ENCODE data around the gene FRMD4B. TPM values are rescaled to one million over a fixed set of nuclear protein-coding genes. Genes with fewer than 3 reads are reported as not detected.

FRMD4B gene
- total RNA-seq, 1 donor from 2014 or later: 10.8 TPM

DNA sequence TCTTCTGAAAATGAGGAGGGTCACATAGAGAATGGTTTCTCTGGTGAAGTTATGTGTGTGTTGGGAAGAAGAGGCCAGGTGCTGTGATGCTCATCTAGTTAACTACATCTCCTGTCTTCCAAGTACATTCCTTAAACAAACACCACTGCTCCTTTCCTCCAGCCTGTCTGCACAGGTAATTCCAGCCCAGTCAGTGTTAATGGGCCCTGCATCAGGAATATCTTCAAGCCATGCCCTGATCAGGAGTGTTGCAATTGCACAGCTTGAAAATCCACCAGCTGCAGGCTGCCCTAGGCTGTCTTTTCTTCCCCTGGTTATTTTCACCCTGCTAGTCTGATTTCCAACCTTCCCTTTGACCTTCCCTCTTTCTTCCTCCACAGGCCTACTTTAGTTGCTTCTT, 221.6 kb downstream of the FRMD4B start:
- no peak for DNase-seq (ENCODE audit: low spot score)
- intact Hi-C loops (cut with DNase I): loop anchor here (5.0 to 10.0 kb wide), 3 partner anchors 263 to 631 kb away; no protein-coding TSS in a partner anchor

DNA sequence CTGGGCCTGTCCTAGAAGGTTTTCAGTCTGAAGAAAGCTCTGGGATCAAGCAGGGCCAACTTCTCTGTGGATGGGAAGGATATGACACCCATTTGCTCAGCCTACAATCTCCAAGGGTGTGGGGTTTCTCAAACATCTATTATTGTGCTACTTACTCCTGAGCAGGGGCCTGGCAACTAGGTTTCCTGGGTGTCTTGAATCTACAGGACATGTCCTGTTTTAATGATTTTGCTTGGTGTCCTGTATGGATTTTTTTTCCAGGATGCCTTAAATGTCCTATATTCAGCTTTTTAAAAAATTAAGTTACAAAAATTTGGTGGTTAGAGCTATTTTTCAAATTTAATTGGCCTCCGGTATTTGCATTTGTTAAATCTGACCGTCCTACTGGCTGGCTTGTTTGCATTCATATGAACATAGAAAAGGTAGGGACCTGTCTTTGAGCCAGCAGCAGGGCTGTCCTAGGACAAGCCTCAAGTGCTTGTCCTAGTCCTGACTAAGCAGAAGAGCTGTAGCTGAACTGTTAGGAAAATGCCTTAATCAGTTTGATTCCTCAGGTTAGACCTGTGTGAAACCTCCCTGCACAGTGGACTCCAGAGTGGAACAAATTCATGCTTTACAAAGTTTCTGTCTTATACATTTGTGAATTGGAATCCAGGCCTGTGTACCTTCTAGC, 223.4 kb downstream of the FRMD4B start:
- no peak for DNase-seq (ENCODE audit: low spot score)
- intact Hi-C loops (cut with DNase I): loop anchor here (5.0 to 10.0 kb wide), 3 partner anchors 265 to 632 kb away; no protein-coding TSS in a partner anchor

DNA sequence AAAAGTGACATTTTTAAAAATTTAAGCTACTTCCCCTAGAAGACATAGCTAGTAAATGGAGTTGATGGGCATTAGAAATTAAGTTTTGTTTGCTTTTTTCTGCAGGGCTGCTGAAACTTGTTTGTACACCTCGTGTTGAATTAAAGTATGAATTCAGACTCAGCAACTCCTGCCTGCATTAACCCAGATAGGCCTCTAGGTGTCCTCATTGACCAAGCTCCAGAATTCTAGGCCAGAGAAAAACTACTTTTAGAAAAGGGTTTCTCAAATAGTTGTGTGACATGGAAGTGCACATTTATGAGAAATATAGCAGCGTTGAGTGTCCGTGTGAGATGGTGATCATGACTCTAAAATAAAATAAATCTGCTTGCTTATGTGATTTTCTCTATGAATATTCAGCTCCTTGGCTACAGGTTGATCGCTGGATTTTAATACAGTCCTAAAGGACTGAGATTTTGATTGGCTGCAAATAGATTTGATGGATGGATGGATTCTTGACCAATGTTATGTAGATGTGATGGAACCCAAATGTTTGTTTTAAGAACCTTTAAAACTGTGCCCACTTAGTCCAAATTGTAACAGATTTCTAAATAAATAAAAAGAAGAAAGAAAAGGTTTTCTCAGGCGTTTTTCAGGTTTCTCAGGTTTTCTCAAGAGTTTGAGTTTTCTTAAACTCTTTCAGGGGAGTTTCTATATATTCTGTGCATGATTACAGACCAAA, 224.1 kb downstream of the FRMD4B start:
- intact Hi-C loops (cut with DNase I): loop anchor here (1.0 to 10.0 kb wide), 4 partner anchors 145 to 633 kb away; no protein-coding TSS in a partner anchor
- no peak for DNase-seq (ENCODE audit: low spot score)

DNA sequence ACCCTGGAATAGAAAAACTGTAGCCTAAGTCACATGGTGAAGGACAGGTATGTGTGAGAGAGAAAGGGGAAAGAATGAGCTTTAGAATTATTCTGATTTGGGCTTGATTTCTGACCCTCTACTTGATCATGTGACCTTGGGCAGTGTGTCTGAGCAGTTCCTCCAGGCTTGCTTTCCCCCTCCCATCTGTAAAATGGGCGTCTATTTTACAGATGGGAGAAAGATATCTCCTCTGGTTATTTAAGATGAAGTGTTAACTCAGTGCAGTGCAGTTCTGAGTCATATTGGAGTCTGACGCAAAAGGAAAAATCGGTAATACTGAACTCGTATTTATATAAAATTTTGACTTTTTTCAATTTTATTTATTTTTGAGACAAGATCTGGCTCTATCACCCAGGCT, 225.4 kb downstream of the FRMD4B start:
- DNase-seq (ENCODE audit: low spot score): no peak
- intact Hi-C loops (cut with DNase I): loop anchor here (5.0 to 10.0 kb wide), 3 partner anchors 267 to 634 kb away; no protein-coding TSS in a partner anchor

DNA sequence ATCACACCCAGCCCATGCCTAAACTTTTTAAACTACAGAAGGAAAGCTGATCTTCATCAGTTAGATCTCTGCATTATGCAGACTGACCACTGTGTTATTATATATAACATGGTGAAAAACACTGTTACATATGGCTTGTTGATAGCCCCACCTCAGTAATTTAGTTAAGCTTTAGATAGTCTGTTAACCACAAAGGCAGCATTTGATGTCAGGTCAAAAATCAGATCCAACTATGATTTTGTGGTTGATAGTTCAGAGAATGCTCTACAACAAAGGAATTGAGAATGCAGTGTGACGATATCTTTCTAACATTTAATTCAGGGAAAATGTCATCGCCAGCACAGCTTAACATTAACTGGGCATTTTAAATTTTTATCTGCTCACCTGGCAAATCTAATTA, 225.8 kb downstream of the FRMD4B start:
- intact Hi-C loops (cut with DNase I): loop anchor here (5.0 to 10.0 kb wide), 3 partner anchors 267 to 635 kb away; no protein-coding TSS in a partner anchor

DNA sequence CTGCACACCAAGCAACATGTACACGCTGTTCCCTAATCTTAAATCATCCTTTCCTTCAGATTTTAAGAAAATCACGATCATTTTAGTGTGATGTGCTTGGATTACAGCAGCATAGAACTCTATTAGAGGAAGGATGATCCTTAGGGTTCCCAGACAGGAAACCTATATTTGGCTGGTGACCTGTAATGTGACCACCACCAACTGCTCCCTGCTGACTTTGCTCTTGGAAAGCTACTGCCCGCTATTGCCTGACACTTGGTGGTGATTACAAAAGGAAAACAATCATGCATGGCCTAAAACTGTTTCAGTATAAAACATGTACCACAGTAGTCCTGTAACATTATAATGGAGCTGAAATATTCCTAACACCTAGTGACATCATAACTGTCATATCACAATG, 236.3 kb downstream of the FRMD4B start:
- DNase-seq (ENCODE audit: low spot score): no peak
- intact Hi-C loops (cut with DNase I): no loop called here

More for the DNA sequence above, 225.8 kb downstream of the FRMD4B start:
- DNase-seq (ENCODE audit: low spot score): no peak

DNA sequence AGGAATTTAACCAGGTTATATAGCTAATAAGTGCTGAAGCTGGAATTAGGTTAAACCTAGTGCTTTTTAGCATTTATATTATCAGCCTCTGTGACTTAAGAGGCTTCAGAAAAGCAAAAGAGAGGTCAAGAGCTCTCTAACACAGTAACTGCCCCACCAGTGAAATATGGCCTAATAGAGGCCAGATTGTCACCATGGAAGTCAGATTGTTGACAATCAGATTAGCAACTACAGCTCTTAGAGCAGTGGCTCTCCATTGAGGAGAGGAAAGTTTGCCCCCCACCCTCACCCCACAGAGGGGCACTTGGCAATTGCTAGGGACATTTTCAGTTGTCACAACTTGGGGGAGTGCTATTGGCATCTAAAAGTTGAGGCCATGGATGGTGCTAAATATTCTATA, 240.2 kb downstream of the FRMD4B start:
- no peak for DNase-seq (ENCODE audit: low spot score)
- intact Hi-C loops (cut with DNase I): no loop called here

DNA sequence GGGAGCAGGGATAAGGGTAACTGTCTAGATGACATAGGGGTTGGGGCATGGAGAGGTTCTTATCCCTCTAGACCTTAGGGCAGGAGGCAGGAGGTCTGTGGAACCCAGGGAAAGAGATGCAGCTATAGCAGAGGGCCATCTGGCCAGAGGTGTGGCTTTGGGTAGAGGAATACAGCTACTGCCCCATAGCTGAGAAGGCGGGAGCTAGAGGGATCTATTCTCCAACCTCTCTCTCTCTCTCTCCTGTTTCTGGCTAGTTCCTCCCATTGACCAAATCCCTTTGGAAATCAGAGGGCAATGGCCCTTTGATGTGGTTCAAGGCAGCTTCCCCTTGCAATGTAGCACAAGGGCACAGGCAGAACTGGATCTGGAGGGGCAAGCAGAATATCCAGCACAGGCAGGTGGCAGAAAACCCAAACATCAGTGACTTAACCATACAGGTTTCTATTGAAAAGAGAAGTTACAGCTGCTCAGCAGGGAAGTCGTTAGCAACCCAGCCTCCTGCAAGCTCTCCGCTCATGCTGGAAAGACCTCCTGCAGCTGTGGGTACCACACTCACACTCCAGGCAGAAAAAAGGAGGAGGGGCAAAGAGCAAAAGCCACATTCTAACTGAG, 241.2 kb downstream of the FRMD4B start:
- intact Hi-C loops (cut with DNase I): no loop called here
- DNase-seq (ENCODE audit: low spot score): no peak

DNA sequence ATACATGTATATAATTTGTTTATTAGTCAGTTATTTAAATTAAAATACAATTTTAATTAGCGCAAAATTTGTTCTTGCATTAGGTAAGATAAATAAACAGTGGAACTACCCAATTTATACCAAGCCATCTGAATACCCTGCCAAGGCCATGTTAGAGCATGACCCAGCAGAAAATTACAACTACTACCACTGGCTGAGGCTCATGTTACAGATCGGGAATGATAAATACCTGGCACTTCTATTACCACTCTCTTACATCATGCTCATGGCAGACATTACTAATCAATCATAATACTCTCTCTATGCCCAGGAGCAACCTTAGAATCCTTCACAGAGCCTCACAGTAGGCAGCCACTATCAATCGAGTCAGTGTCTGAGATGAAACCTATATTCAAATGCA, 242.3 kb downstream of the FRMD4B start:
- intact Hi-C loops (cut with DNase I): no loop called here
- no peak for DNase-seq (ENCODE audit: low spot score)

DNA sequence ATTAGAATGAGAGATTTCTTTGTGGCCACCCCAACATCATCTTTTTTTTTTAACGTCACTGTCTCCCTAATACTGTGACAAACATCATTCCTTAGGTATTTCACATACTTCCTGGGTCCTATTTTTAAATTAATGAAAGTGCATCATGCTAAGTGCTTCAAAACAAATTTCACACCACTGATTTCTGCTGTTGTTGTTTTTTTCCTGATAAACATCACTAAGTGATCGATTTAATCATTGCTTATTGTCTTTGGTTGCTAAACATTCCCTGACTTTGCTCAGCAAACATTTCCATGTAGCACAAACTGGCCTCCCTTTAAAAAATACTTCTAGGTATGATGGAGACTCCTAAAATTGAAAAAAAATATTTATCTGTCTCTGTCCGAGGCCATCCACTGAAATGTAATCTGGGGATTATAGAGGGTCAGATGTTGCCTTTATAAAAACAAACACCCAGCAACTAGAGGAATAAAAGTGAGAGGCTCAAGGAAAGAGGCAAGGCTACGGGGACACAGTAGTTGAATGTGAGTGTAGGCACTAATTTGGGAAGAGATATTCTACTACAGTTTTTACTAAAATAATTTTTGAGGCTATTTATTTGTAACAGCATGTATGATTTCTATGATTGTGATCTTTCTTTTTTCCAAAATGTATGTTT, 243.0 kb downstream of the FRMD4B start:
- no peak for DNase-seq (ENCODE audit: low spot score)
- intact Hi-C loops (cut with DNase I): no loop called here

DNA sequence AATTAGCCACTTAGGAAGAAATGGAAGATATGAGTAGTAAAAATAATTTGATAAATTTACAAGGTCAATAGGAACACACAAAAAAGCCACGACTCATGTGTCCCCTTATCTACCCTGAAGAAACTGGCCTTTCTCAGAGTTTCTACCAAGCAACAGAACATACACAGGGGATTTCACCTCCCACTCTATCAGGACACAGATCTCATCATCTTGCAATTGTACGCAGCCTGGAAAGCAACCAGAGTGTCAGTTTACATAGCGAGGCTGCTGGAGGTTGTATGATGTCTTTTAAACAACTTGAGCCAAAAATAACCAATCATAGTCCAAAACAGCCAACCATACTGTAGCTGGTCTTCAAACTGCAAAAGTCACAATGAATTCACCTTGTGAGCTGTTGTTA, 243.8 kb downstream of the FRMD4B start:
- no peak for DNase-seq (ENCODE audit: low spot score)
- intact Hi-C loops (cut with DNase I): no loop called here

DNA sequence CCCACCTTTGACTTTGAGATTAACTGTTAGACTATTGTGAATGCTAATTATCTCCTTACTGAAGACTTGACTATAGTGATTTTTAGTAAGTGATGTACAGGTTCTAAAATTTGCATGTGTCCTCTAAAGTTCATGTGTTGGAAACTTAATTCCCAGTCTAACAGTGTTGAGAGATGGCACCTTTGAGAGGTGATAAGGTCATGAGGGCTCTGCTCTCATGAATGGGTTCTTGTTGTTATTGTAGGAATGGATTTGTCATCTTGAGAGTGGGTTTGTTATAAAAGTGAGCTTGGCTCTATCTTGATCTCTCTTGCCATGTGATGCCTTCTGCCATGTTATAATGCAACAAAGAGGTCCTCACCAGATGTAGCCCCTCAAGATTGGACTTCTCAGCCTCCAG, 244.6 kb downstream of the FRMD4B start:
- DNase-seq (ENCODE audit: low spot score): no peak
- intact Hi-C loops (cut with DNase I): no loop called here

DNA sequence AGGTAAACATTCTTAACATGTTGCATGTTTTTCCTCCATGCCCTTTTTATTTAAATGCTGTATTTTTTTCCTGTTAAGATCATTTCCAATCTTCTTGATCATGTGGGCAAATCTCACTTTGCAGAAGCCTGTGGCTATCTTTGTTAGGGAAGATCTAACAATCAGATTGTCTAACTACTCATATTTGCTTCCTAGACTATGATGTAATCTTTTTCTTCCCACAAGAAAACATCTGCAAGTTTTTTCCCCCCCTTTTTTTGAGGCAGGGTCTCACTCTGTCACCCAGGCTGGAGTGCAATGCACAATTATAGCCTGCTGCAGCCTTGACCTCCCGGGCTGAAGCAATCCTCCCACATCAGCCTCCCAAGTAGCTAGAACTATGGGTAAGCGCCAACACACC, 248.5 kb downstream of the FRMD4B start:
- intact Hi-C loops (cut with DNase I): no loop called here

DNA sequence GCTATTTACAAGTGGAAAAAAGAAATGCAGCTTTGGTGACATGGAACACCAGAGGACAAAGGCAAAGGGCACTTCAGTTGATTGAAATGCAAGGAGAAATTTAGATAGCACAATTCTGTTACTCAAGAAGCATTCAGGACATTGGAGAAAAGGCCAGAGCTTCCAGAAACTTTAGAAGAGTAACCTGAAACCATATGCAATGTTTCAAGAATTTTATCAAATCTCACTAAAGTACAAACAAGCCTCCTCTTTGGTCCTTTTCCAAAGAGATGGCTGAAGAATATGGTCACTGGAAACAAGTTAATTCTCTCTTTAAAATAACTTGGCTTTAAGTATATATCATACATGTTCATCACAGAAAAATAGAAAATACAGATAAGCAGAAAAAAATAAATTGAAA, 248.9 kb downstream of the FRMD4B start:
- no peak for DNase-seq (ENCODE audit: low spot score)
- intact Hi-C loops (cut with DNase I): no loop called here

More for the DNA sequence above, 248.5 kb downstream of the FRMD4B start:
- no peak for DNase-seq (ENCODE audit: low spot score)

DNA sequence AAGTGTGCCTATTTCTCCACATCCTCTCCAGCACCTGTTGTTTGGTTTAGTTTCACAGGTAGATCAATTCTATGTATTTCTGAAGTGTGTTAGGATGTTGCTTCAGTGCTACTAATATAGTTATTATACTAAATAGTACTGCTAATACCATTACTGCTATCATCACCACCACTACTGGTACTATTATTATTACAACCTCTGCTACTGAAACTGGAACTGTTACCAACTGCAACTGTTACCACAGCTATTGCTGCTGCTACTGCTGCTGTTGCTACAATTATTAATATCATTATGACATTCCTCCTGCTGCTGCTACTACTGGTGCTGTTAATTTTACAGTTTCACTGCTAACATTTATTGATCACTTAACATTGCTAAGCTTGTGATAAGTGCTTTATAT, 255.2 kb downstream of the FRMD4B start:
- no peak for DNase-seq (ENCODE audit: low spot score)
- intact Hi-C loops (cut with DNase I): no loop called here

DNA sequence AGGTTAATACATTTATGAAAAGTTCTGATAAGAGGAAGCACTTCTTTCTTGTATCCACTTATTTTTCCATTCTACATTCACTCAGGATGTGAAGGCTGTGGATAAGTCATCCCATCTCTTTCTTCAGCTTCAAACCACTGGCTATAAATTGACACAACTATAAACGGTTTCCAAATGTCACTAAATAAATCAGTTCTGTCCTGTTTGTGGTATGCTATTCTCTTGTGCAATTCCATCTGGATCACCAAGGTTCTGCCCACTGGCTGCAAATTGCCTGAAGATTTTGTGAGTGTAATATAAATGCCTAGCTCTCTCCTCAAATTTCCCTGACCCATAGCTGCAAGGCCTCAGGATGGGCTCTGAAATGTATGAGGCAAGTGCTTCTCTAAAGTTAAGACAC, 256.4 kb downstream of the FRMD4B start:
- intact Hi-C loops (cut with DNase I): no loop called here
- no peak for DNase-seq (ENCODE audit: low spot score)

DNA sequence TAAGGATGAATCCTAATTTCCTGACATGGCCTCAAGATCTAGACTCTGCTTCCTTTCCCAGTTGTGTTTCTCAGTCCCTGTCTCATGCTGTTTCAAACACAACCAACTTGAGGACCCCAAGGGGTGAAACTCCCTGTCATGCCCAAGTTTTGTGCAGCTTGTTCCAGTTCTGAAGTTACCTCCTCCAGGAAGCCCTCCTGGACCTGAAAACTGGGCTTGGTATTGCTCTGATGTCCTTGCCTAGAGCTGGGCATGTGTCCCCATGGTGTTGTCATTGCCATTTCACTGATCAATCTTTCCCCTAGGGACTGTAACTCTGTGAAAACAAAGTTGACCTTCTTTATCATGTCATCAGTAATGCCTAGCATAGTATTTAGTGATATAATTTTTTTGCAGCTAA, 257.4 kb downstream of the FRMD4B start:
- intact Hi-C loops (cut with DNase I): no loop called here
- no peak for DNase-seq (ENCODE audit: low spot score)

DNA sequence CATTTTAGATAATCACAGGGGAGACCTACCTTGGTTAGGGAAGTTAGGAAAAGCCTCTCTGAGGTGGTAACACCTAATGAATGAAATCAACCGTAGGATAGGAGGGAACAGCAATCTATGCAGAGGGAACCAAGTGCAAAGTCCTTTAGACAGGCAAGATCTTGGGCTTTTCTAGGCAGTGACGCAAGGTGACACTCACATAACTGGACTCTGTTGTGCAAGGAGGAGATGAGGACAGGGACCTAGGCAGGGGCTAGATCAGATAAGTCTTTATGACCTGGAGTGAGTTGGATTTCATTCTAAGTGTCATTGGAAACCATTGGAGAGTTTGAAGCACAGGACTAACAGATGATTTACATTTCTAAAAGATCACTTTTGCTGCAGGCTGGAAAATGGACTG, 258.9 kb downstream of the FRMD4B start:
- intact Hi-C loops (cut with DNase I): no loop called here
- DNase-seq (ENCODE audit: low spot score): no peak

DNA sequence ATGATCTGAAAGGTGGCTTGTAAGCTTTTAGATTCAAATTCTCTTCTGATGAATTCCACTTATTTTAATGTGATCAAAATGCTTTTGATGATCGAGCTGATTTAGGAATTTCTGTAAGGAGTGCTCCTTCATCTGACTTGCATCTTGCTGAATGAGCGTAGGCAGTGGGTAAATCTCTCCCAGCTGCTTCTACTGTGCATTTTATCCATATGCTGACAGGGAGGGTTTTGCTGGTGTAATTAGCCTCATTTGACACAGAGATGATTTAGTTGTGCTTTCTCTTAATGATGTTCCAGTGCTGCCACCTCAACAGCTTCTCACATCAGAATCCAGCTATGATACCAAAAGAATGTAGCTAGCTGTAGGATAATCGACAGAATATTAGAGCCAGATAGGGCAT, 259.7 kb downstream of the FRMD4B start:
- DNase-seq (ENCODE audit: low spot score): no peak
- intact Hi-C loops (cut with DNase I): no loop called here

DNA sequence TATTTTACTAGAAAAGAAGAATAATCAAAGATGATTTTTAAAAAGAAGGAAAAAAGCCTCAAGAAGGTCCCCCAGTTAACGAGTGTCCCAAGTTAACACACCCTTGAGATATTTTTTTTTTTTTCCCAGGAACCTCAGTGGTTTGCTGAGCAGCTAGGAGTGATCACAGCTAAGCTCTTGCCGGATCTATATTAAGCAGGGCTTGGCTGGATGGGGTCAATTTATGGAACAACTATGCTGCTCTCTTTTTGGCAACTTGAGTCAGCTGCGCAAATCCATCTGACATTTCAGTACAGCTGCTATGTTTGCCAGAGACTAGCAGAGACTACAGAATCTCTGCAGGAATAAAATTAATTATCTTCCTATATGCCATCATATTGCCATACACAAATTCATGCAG, 263.5 kb downstream of the FRMD4B start, which contains the start of gene LMOD3:
Gene LMOD3 (minus strand): TSS at position 193 of the 400 bp plus-strand sequence. CDS start 209 bp downstream, outside the sequence.
- intact Hi-C loops (cut with DNase I): no loop called here
- DNase-seq (ENCODE audit: low spot score): no peak

Data from cardiac septum (tissue), 1 donor.